Osteocyte (in vitro differentiated cells): Measurements from ENCODE around the gene MED7. TPM values are rescaled to one million over a fixed set of nuclear protein-coding genes. Genes with fewer than 3 reads are reported as not detected.

ENCODE experiments used
- DNase-seq: peaks from one replicate; pipeline ENCODE4 v3.0.0; 2021; ENCODE audit warnings: mixed read lengths; ENCODE audit not compliant: unreplicated experiment; ENCODE audit errors: extremely low spot score
- H3K27ac Mint-ChIP-seq: one replicate; pipeline ENCODE4 v1.8.0; 2021; ENCODE audit warnings: mild to moderate bottlenecking, mixed read lengths; ENCODE audit not compliant: unreplicated experiment
- H3K27me3 Mint-ChIP-seq: one replicate; pipeline ENCODE4 v1.8.0; 2021; ENCODE audit warnings: mixed read lengths; ENCODE audit not compliant: unreplicated experiment
- H3K36me3 Mint-ChIP-seq: one replicate; pipeline ENCODE4 v1.8.0; 2021; ENCODE audit warnings: mixed read lengths; ENCODE audit not compliant: unreplicated experiment
- H3K4me1 Mint-ChIP-seq: one replicate; pipeline ENCODE4 v1.8.0; 2021; ENCODE audit warnings: mixed read lengths; ENCODE audit not compliant: unreplicated experiment
- H3K4me3 Mint-ChIP-seq: one replicate; pipeline ENCODE4 v1.8.0; 2021; ENCODE audit warnings: mild to moderate bottlenecking, moderate library complexity, mixed read lengths; ENCODE audit not compliant: unreplicated experiment
- H3K9me3 Mint-ChIP-seq: one replicate; pipeline ENCODE4 v1.8.0; 2021; ENCODE audit warnings: mixed read lengths; ENCODE audit not compliant: unreplicated experiment
- total RNA-seq: library from RNA; stranded (reverse); gene quantifications from 2 replicates; pipeline ENCODE4 v1.2.1, GENCODE V29; 2021
- TF ChIP-seq, protein P1 (sequence below): fragments of 200-600 bp; sonication (generic); IDR thresholded peaks from 2 replicates; pipeline ENCODE4 v1.5.0; 2021; ENCODE audit warnings: antibody characterized with exemption, mild to moderate bottlenecking, moderate library complexity

MED7 gene
- total RNA-seq, 1 donor from 2014 or later, result 9.2 TPM

DNA sequence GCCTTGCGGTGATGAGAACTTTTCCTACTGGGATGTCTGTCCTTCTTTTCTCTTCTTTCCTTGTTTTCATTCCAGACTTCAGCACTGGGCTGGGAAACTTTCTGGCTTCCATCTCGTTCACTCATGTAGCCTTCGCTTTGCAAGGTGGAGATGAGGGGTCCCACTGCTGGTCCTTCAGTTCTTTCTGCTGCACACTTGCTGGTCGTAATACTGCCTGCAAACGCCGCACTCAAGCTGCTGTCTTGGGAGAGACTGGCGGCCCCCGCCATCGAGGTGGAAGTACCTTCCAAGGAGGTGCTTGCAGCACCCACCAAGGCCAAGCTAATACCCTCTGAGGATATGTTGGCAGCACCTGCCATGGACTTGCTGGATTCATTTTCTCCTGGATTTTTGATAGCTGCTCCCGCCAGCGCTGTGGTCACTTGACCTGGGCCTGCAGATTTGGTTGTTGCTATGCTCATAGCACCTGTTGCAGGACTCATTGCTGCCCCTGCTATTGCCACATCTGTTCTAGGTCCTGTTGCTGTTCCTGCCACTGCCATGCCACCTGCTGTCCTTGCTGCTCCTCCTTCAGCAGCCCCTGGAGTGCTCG lies 20.4 kb upstream of the MED7 start:
- H3K4me1 Mint-ChIP-seq, result no peaks in the 10 kb centered on the region
- peaks cover 43% of the 10 kb centered on the region for H3K27me3 Mint-ChIP-seq
- H3K4me3 Mint-ChIP-seq, result no peak overlapping the region

DNA sequence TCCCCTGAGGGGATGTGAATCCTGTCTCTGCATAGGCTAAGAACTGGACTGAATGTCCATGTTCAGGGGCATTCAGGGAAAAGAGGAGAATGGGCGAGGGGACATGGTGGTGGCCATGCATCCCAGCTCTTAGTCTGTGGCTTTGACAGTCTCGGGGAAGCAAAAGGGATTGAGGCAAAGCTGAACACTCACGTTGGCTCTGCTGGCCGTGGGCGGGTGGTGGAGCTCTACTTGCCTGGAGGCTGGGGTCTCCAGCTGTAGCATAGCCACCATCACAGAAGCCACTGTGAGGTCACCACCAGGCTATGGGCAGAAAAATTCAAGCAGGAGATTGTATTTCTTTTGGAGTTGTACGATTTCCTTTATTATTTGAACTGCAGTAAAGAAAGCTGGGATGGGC lies 19.3 kb upstream of the MED7 start:
- no peak overlapping the region for H3K27ac Mint-ChIP-seq
- H3K4me1 Mint-ChIP-seq, result no peaks in the 10 kb centered on the region
- no peaks in the 10 kb centered on the region for H3K9me3 Mint-ChIP-seq
- H3K36me3 Mint-ChIP-seq, result no peaks in the 10 kb centered on the region
- no peak overlapping the region for H3K4me3 Mint-ChIP-seq
- H3K27me3 Mint-ChIP-seq, result peaks cover 40% of the 10 kb centered on the region
- TF ChIP-seq, protein P1, sequence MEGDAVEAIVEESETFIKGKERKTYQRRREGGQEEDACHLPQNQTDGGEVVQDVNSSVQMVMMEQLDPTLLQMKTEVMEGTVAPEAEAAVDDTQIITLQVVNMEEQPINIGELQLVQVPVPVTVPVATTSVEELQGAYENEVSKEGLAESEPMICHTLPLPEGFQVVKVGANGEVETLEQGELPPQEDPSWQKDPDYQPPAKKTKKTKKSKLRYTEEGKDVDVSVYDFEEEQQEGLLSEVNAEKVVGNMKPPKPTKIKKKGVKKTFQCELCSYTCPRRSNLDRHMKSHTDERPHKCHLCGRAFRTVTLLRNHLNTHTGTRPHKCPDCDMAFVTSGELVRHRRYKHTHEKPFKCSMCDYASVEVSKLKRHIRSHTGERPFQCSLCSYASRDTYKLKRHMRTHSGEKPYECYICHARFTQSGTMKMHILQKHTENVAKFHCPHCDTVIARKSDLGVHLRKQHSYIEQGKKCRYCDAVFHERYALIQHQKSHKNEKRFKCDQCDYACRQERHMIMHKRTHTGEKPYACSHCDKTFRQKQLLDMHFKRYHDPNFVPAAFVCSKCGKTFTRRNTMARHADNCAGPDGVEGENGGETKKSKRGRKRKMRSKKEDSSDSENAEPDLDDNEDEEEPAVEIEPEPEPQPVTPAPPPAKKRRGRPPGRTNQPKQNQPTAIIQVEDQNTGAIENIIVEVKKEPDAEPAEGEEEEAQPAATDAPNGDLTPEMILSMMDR, result no peak
- DNase-seq, result peak; percentile 68

More for the DNA sequence above, 20.4 kb upstream of the MED7 start:
- no peaks in the 10 kb centered on the region for H3K9me3 Mint-ChIP-seq
- H3K36me3 Mint-ChIP-seq, result no peaks in the 10 kb centered on the region
- TF ChIP-seq, protein P1, result no peak
- no peak overlapping the region for H3K27ac Mint-ChIP-seq
- peak; percentile 76 for DNase-seq

DNA sequence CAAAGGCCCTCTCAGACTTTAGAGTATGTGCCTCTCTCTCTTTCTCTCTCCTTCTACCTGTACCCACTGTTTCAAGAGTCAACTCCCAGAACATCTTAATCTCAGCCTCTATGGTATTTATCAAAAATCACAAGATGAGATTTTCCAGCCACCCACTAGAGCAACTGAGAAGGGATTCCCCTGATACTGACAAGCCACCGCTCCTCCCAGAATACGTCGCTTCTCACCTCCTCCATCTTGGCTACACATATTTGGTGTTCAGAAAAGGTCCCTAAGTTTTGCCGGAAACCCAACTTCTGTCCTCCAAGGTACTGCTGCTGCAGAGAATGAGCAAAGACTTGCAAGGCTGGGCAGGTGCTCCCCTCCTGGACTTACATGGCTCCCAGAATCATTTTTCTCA lies 17.3 kb upstream of the MED7 start:
- TF ChIP-seq, protein P1, result no peak
- Mint-ChIP-seq H3K27ac (no peak overlapping the region), H3K27me3 (peaks cover 54% of the 10 kb centered on the region), H3K4me3 (no peak overlapping the region), H3K36me3 (no peaks in the 10 kb centered on the region), H3K9me3 (no peaks in the 10 kb centered on the region), H3K4me1 (no peaks in the 10 kb centered on the region)
- peak; percentile 6 for DNase-seq

DNA sequence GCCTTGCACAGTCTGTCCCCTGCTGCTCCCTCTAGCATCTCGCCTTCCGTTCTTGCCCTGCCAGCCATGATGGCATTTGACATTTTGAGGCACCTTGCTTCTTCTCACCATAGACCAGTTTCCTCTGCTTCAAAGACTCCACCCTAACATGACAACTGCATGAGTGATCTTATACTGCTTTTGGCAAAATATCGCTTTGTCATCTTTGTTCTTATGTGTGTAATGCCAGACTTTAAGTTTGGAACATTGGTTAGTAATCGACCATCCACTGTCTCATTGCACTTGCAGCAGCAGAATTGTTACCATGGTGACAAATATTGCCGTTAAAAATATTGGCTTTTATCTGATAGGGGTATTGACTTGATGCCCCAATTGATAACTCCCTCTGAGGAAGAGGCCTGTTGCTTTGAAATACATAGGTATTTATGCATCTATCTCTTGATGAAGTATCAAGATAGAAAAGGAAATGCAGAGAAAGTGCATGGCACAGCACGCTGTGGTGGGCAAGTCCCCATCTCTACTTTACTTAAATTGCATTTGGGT lies 16.6 kb upstream of the MED7 start:
- Mint-ChIP-seq H3K27me3 (peaks cover 58% of the 10 kb centered on the region), H3K4me3 (no peak overlapping the region), H3K9me3 (no peaks in the 10 kb centered on the region), H3K27ac (no peak overlapping the region), H3K4me1 (no peaks in the 10 kb centered on the region), H3K36me3 (no peaks in the 10 kb centered on the region)
- TF ChIP-seq, protein P1, result no peak
- DNase-seq, result no peak

DNA sequence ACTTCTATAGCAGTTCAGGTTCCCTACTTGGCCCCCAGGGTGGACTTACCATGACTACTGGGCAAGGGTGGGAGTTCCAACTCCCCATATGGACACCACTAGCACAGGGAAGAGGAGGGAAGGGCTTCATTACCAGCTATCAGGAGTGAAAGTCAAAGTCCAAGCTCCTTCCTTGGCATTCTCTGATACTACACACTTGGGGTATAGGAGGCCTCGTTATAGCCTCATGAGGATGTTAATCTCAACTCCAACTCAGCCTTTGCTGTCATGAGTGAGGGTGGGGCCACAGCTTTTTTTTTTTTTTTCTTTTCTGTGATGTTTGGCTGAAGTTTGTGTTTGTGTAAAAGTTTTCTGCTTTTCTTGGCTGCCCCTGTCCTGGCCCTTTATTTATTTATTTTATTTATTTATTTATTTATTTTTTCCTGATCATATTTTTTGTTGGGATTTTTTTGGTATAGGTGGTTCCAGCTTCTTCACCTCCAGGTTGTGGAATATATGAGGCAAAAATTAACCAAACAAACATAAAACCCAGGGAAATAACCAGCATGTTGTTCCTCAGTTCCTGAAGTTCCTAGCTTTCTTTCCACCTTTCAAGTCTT lies 14.7 kb upstream of the MED7 start:
- TF ChIP-seq, protein P1, result no peak
- no peaks in the 10 kb centered on the region for H3K36me3 Mint-ChIP-seq
- no peaks in the 10 kb centered on the region for H3K9me3 Mint-ChIP-seq
- no peaks in the 10 kb centered on the region for H3K4me1 Mint-ChIP-seq
- H3K4me3 Mint-ChIP-seq, result no peak overlapping the region
- peaks cover 59% of the 10 kb centered on the region for H3K27me3 Mint-ChIP-seq
- no peak overlapping the region for H3K27ac Mint-ChIP-seq
- DNase-seq, result no peak
